Embryonic facial prominence (tissue), 1 donor: Measurements from ENCODE around the gene CAMTA1.
"Not testable (repeated sequence)": the region's sequence is repeated elsewhere in the genome, so short reads cannot be mapped to it uniquely, and the experiment has no call there.

Source experiments
- DNase-seq: peaks from one replicate; pipeline ENCODE4 v3.0.0-alpha.2; 2016; ENCODE audit errors: extremely low spot score

CAMTA1 gene

GRCh38 chr1:6810146-6810734 lies 25.0 kb downstream of the CAMTA1 start:
- not testable (repeated sequence) for DNase-seq

GRCh38 chr1:6811583-6811982 lies 26.3 kb downstream of the CAMTA1 start:
- DNase-seq, result no peak

GRCh38 chr1:6813165-6813564 lies 27.9 kb downstream of the CAMTA1 start:
- DNase-seq, result no peak

GRCh38 chr1:6815726-6816125 lies 30.5 kb downstream of the CAMTA1 start:
- DNase-seq, result no peak

- no peak for DNase-seq
Measured at GRCh38 chr1:6819246-6820040, 34.2 kb downstream of the CAMTA1 start.

GRCh38 chr1:6820899-6821298 lies 35.6 kb downstream of the CAMTA1 start:
- DNase-seq, result no peak

- no peak for DNase-seq
Measured at GRCh38 chr1:6822530-6823359, 37.5 kb downstream of the CAMTA1 start.

- no peak for DNase-seq
Measured at GRCh38 chr1:6823793-6824192, 38.5 kb downstream of the CAMTA1 start.

- no peak for DNase-seq
Measured at GRCh38 chr1:6824665-6825368, 39.6 kb downstream of the CAMTA1 start.

GRCh38 chr1:6825828-6826227 lies 40.6 kb downstream of the CAMTA1 start:
- no peak for DNase-seq

- DNase-seq, result no peak
Measured at GRCh38 chr1:6827079-6827478, 41.8 kb downstream of the CAMTA1 start.

- DNase-seq, result no peak
Measured at GRCh38 chr1:6827630-6828165, 42.4 kb downstream of the CAMTA1 start.

GRCh38 chr1:6831366-6831765 lies 46.1 kb downstream of the CAMTA1 start:
- DNase-seq, result no peak

GRCh38 chr1:6832006-6832405 lies 46.8 kb downstream of the CAMTA1 start:
- not testable (repeated sequence) for DNase-seq

GRCh38 chr1:6832531-6833188 lies 47.4 kb downstream of the CAMTA1 start:
- DNase-seq, result no peak

GRCh38 chr1:6833804-6834203 lies 48.5 kb downstream of the CAMTA1 start:
- no peak for DNase-seq

GRCh38 chr1:6834366-6834765 lies 49.1 kb downstream of the CAMTA1 start:
- DNase-seq, result no peak

GRCh38 chr1:6835139-6835538 lies 49.9 kb downstream of the CAMTA1 start:
- DNase-seq, result no peak

- no peak for DNase-seq
Measured at GRCh38 chr1:6842301-6842700, 57.0 kb downstream of the CAMTA1 start.

GRCh38 chr1:6845786-6846185 lies 60.5 kb downstream of the CAMTA1 start:
- DNase-seq, result not testable (repeated sequence)

GRCh38 chr1:6848816-6849215 lies 63.6 kb downstream of the CAMTA1 start:
- DNase-seq, result no peak
